ENCODE measurements around the gene GTPBP2. TPM values are rescaled to one million over a fixed set of nuclear protein-coding genes. Genes with fewer than 3 reads are reported as not detected.

The GTPBP2 gene
- total and polyA plus RNA-seq, 2 of the 8 experiments (the other 6 are each of a cell fraction or from before 2014, with no cell fraction given), result 58.3 to 86.1 TPM

GRCh38 chr6:43613721-43614395 is 15.2 kb downstream of the GTPBP2 start (continued):
- TF ChIP-seq E2F6 (IDR thresholded peaks at IDR 0.05) (no peak), SIRT6 (IDR thresholded peaks at IDR 0.05; ENCODE audit: low read length) (no peak), BACH1 (IDR thresholded peaks at IDR 0.05; ENCODE audit: low read length) (no peak), KDM1A (IDR thresholded peaks at IDR 0.05; ENCODE audit: borderline replicate concordance, low read length) (no peak), KDM4A (IDR thresholded peaks at IDR 0.05; ENCODE audit: low read depth, low read length, severe bottlenecking) (no peak), BRCA1 (IDR thresholded peaks at IDR 0.05; ENCODE audit: low read depth, low read length) (no peak)
